Stimulated activated effector memory CD8-positive, alpha-beta T cell treated with anti-CD3 and anti-CD28 coated beads, Interleukin-12 subunit alpha, Interleukin-12 subunit beta, amount 100 ng/mL, for 72 hours (primary cell): ENCODE results near the gene SCAP.

Source experiments
- ATAC-seq: fragments of 150-1000 bp; cut with Tn5 transposase; 2 replicates; pipeline ENCODE4 v1.10.0; 2021
- DNase-seq, 2 donors: peaks; one replicate each; pipeline ENCODE4 v3.0.0; 2021 to 2022; ENCODE audit warnings: low spot score in 2 of 2
- H3K27ac Mint-ChIP-seq: one replicate; pipeline ENCODE4 v1.8.0; 2022; ENCODE audit warnings: mild to moderate bottlenecking, mixed read lengths
- H3K36me3 Mint-ChIP-seq: one replicate; pipeline ENCODE4 v1.8.0; 2022; ENCODE audit warnings: mild to moderate bottlenecking, mixed read lengths
- H3K4me1 Mint-ChIP-seq: one replicate; pipeline ENCODE4 v1.8.0; 2022; ENCODE audit warnings: mixed read lengths
- H3K4me3 Mint-ChIP-seq: one replicate; pipeline ENCODE4 v1.8.0; 2022; ENCODE audit warnings: mild to moderate bottlenecking, mixed read lengths
- H3K9me3 Mint-ChIP-seq: one replicate; pipeline ENCODE4 v1.8.0; 2022; ENCODE audit warnings: mixed read lengths

Gene SCAP

DNA sequence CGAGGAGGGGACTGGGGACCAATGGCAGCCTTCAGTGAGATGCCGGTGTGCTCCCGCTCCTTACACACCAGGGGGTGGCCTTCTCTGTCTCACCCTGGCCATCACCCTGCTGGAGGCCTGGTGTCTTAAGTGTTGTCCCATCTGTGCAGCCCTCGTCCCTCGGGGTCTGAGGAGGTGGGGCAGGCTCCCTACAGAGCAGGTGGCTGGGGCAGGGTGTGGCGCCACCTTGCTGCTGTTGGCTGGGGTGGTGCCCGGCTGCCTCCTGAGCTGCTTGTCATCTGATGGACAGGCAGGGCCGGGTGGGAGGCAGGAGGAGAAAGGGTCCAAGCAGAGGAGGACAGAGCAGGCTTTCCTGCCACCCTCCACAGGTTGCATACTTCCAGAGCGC, 69.0 kb downstream of the SCAP start:
- H3K27ac Mint-ChIP-seq, result peak overlapping the region; percentile 64
- no peaks in the 10 kb centered on the region for H3K9me3 Mint-ChIP-seq
- H3K36me3 Mint-ChIP-seq, result peaks cover 50% of the 10 kb centered on the region
- no peak for DNase-seq
- no peaks in the 10 kb centered on the region for H3K4me1 Mint-ChIP-seq
- ATAC-seq, result peak; percentile 26
- H3K4me3 Mint-ChIP-seq, result no peak overlapping the region

- no peaks in the 10 kb centered on the region for H3K9me3 Mint-ChIP-seq
- H3K4me1 Mint-ChIP-seq, result no peaks in the 10 kb centered on the region
These were observed 69.7 kb downstream of the SCAP start for GRCh38 chr3:47405820-47406761.

GRCh38 chr3:47404955-47405790, 70.6 kb downstream of the SCAP start:
- no peak overlapping the region for H3K4me3 Mint-ChIP-seq
- H3K9me3 Mint-ChIP-seq, result no peaks in the 10 kb centered on the region
- peak overlapping the region; percentile 61 for H3K27ac Mint-ChIP-seq
- peaks cover 51% of the 10 kb centered on the region for H3K36me3 Mint-ChIP-seq
- no peaks in the 10 kb centered on the region for H3K4me1 Mint-ChIP-seq
- DNase-seq, result no peak
- no peak for ATAC-seq

More at GRCh38 chr3:47405820-47406761, 69.7 kb downstream of the SCAP start:
- no peak for DNase-seq
- no peak for ATAC-seq
- Mint-ChIP-seq H3K27ac (no peak overlapping the region), H3K4me3 (no peak overlapping the region), H3K36me3 (peaks cover 50% of the 10 kb centered on the region)

- peak overlapping the region; percentile 61 for H3K27ac Mint-ChIP-seq
- DNase-seq, result no peak
These were observed 71.3 kb downstream of the SCAP start for GRCh38 chr3:47404431-47404876.

DNA sequence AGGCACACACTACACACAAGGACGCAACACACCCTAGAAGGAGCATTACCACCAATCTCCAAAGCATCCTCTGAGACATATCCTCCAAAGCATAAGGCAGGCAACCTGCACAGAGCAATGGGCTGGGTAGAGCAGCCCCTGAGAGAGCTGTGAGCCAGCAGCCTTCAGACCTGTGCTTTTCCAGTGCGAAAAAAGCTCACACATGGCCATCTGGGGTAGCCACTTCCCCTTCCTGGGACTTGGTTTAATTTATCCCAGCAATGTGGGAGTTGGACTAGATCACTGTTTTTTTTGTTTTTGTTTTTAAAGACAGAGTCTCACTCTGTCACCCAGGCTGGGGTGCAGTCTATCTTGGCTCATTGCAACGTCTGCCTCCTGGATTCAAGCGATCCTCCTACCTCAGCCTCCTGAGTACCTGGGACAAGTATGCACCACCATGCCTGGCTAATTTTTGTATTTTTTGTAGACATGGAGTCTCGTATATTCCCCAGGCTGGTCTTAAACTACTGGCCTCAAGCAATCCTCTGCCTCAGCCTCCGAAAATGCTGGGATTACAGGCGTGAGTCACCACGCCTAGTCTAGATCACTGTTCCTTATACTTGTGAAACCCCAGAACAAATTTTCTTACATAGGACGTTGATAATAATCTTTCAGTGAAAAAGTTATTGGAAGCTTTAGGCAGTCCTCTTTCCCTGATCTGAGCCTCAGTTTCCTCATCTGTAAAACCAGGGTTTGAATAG, 76.0 kb downstream of the SCAP start:
- Mint-ChIP-seq H3K4me3 (no peak overlapping the region), H3K9me3 (no peaks in the 10 kb centered on the region), H3K4me1 (peaks cover 23% of the 10 kb centered on the region), H3K27ac (no peak overlapping the region), H3K36me3 (peaks cover 61% of the 10 kb centered on the region)
- DNase-seq (no peak), ATAC-seq (no peak)

More at GRCh38 chr3:47404431-47404876, 71.3 kb downstream of the SCAP start:
- H3K4me1 Mint-ChIP-seq, result no peaks in the 10 kb centered on the region
- H3K4me3 Mint-ChIP-seq, result no peak overlapping the region
- H3K36me3 Mint-ChIP-seq, result peaks cover 51% of the 10 kb centered on the region
- H3K9me3 Mint-ChIP-seq, result no peaks in the 10 kb centered on the region
- no peak for ATAC-seq

GRCh38 chr3:47399016-47399415, 76.7 kb downstream of the SCAP start:
- Mint-ChIP-seq H3K4me3 (no peak overlapping the region), H3K4me1 (peaks cover 30% of the 10 kb centered on the region), H3K36me3 (peaks cover 65% of the 10 kb centered on the region), H3K27ac (no peak overlapping the region), H3K9me3 (no peaks in the 10 kb centered on the region)
- ATAC-seq (no peak), DNase-seq (no peak)

GRCh38 chr3:47398228-47398627, 77.5 kb downstream of the SCAP start:
- no peak for DNase-seq
- Mint-ChIP-seq H3K27ac (no peak overlapping the region), H3K4me3 (no peak overlapping the region), H3K4me1 (peaks cover 34% of the 10 kb centered on the region), H3K36me3 (peaks cover 62% of the 10 kb centered on the region), H3K9me3 (no peaks in the 10 kb centered on the region)
- ATAC-seq, result no peak

DNA sequence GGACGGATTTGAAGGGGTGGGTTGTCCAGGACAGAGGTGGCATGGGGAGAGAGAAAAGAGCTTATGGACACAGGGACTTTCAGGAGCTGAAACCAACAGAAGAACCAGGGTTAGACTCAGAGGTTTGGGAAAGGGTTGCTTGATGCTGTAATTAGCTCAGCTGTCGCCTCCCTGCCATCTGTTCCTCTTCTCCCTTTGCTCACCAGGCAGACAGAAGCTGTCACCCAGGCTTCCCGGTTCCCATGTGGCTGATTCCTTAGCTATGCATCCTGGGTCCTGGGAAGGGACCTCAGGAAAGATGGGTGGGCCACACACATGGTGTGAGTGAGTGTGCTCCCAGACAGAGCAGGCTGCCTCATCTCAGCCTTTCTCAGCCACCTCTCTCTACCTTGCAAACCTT, 80.9 kb downstream of the SCAP start:
- Mint-ChIP-seq H3K36me3 (peaks cover 44% of the 10 kb centered on the region), H3K27ac (peak overlapping the region; percentile 80), H3K9me3 (no peaks in the 10 kb centered on the region), H3K4me1 (peaks cover 46% of the 10 kb centered on the region), H3K4me3 (no peak overlapping the region)
- ATAC-seq, result no peak
- DNase-seq, result no peak

GRCh38 chr3:47394140-47394870, 81.4 kb downstream of the SCAP start:
- H3K36me3 Mint-ChIP-seq, result peaks cover 44% of the 10 kb centered on the region
- ATAC-seq, result no peak
- H3K9me3 Mint-ChIP-seq, result no peaks in the 10 kb centered on the region
- no peak overlapping the region for H3K4me3 Mint-ChIP-seq
- no peak for DNase-seq
- H3K27ac Mint-ChIP-seq, result peak overlapping the region; percentile 80
- H3K4me1 Mint-ChIP-seq, result peaks cover 46% of the 10 kb centered on the region

DNA sequence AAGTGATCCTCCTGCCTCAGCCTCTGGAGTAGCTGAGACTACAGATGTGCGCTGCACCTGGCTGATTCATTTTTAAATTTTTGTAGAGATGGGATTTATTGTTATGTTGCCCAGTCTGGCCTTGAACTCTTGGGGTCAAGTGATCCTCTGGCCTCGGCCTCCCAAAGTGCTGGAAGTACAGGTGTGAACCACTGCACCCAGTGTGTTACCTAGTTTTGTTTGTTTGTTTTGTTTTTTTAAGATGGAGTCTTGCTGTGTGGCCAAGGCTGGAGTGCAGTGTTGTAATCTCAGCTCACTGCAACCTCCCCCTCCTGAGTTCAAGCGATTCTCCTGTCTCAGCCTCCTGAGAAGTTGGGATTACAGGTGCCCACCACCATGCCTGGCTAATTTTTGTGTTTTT, 82.8 kb downstream of the SCAP start:
- no peak overlapping the region for H3K4me3 Mint-ChIP-seq
- ATAC-seq (no peak), DNase-seq (no peak)
- H3K9me3 Mint-ChIP-seq, result no peaks in the 10 kb centered on the region
- H3K36me3 Mint-ChIP-seq, result peaks cover 39% of the 10 kb centered on the region
- peaks cover 46% of the 10 kb centered on the region for H3K4me1 Mint-ChIP-seq
- H3K27ac Mint-ChIP-seq, result peak overlapping the region; percentile 61

DNA sequence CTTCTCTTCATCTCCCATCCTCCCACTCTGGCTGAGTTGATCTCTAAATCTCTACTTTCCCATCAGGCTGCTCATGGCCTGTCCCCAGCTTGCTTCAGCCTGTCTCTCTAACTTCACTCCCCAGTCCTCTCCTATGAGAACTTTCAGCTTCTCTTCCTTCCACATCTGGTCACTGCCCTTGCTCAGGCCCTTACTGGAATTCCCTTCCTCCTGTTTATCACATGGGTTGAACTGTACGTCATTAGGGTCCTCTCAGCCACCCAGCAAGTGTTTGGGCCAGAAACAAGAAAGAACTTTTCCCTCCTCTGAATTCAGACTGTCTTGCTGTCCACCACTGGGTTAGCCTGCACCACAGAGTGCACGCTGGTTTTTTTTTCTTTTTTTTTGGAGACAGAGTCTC, 89.9 kb downstream of the SCAP start:
- DNase-seq, result no peak
- peaks cover 64% of the 10 kb centered on the region for H3K36me3 Mint-ChIP-seq
- H3K27ac Mint-ChIP-seq, result peak overlapping the region; percentile 21
- H3K4me1 Mint-ChIP-seq, result peaks cover 42% of the 10 kb centered on the region
- no peaks in the 10 kb centered on the region for H3K9me3 Mint-ChIP-seq
- H3K4me3 Mint-ChIP-seq, result no peak overlapping the region
- no peak for ATAC-seq

- no peak for ATAC-seq
- no peak for DNase-seq
- no peak overlapping the region for H3K4me3 Mint-ChIP-seq
- H3K9me3 Mint-ChIP-seq, result no peaks in the 10 kb centered on the region
- H3K36me3 Mint-ChIP-seq, result peaks cover 72% of the 10 kb centered on the region
- H3K4me1 Mint-ChIP-seq, result peaks cover 49% of the 10 kb centered on the region
- peak overlapping the region; percentile 21 for H3K27ac Mint-ChIP-seq
These were observed 90.7 kb downstream of the SCAP start for GRCh38 chr3:47385007-47385406.

DNA sequence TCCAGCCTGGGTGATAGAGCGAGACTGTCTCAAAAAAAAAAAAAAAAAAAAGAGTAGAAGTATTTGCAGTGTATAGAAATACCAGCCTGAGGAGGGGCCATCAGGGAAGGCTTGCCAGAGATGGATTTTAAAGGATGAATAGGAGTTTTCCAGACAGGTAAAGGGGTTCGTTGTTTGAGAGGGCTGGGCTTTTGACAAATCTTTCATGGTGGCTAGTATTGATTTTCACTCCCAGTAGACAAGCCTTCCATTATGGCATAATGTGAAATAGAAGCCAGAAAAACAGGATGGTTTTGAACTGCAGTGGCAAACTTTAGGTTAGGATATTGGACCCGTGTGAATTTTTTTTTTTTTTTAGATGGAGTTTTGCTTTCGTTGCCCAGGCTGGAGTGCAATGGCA, 91.3 kb downstream of the SCAP start:
- no peak overlapping the region for H3K4me3 Mint-ChIP-seq
- H3K36me3 Mint-ChIP-seq, result peaks cover 74% of the 10 kb centered on the region
- no peak overlapping the region for H3K27ac Mint-ChIP-seq
- no peaks in the 10 kb centered on the region for H3K9me3 Mint-ChIP-seq
- H3K4me1 Mint-ChIP-seq, result peaks cover 54% of the 10 kb centered on the region
- DNase-seq (no peak), ATAC-seq (no peak)

DNA sequence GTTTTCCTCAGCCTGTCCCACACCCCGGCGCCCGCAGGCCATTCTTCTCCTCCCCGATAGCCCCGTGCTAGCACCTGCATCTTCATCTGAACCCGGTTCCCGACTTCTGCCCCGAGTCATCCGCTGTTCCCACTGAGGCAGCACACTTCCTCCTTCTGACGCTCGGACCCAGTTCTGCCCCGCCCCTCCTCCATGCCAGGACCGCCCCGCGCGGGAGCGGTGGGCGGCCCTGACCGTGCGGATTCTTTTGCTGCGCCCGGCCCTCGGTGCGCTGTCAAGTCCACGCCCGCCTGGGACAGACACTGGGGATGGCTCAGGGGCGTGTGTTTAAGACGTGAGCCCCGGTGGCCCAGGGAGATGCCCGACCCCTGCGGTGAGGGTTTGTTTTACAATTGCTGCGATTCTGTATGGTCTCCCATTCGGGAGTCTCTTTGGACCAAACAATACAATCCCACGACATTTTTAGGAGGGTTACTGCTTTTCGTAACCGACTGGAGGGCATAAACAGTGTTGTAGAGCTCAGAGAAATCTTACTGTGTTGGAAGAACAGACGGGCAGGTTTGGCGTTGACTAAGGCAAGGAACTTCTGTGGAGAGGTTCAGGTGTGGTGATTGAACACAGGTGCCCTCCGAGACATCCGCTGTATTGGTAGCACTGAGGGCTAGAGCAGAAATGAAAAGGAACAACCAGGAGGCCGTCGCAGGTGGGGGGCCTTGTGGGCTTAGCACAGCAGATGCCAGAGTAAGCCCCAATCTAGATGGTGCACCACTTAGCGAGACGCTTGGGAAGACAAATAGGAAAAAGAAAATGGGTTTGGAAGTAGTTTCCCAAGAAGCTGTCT, 94.2 kb downstream of the SCAP start:
- H3K4me1 Mint-ChIP-seq, result peaks cover 66% of the 10 kb centered on the region
- ATAC-seq (peak; percentile 81), DNase-seq (peak; percentile 70 to 93)
- H3K4me3 Mint-ChIP-seq, result peak overlapping the region; percentile 95
- H3K36me3 Mint-ChIP-seq, result peaks cover 54% of the 10 kb centered on the region
- peak overlapping the region; percentile 99 for H3K27ac Mint-ChIP-seq
- no peaks in the 10 kb centered on the region for H3K9me3 Mint-ChIP-seq
